ENCODE data around the gene DELE1. TPM values are rescaled to one million over a fixed set of nuclear protein-coding genes. Genes with fewer than 3 reads are reported as not detected.

The DELE1 gene
- total RNA-seq, 1 donor from 2014 or later = 93.5 TPM

GRCh38 chr5:141929398-141930058 is 5.9 kb downstream of the DELE1 start:
- Mint-ChIP-seq H3K27ac (ENCODE audit: unreplicated experiment) (no peak overlapping the region), H3K4me1 (peaks cover 14% of the 10 kb centered on the region), H3K27me3 (ENCODE audit: low read depth) (no peaks in the 10 kb centered on the region), H3K9me3 (no peaks in the 10 kb centered on the region), H3K36me3 (ENCODE audit: low read depth) (peaks cover 10% of the 10 kb centered on the region), H3K4me3 (no peak overlapping the region)
- no peak for DNase-seq (ENCODE audit: low read depth, low spot score)
- TF ChIP-seq, protein P1, sequence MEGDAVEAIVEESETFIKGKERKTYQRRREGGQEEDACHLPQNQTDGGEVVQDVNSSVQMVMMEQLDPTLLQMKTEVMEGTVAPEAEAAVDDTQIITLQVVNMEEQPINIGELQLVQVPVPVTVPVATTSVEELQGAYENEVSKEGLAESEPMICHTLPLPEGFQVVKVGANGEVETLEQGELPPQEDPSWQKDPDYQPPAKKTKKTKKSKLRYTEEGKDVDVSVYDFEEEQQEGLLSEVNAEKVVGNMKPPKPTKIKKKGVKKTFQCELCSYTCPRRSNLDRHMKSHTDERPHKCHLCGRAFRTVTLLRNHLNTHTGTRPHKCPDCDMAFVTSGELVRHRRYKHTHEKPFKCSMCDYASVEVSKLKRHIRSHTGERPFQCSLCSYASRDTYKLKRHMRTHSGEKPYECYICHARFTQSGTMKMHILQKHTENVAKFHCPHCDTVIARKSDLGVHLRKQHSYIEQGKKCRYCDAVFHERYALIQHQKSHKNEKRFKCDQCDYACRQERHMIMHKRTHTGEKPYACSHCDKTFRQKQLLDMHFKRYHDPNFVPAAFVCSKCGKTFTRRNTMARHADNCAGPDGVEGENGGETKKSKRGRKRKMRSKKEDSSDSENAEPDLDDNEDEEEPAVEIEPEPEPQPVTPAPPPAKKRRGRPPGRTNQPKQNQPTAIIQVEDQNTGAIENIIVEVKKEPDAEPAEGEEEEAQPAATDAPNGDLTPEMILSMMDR (conservative IDR thresholded peaks at IDR 0.05) = no peak

DNA sequence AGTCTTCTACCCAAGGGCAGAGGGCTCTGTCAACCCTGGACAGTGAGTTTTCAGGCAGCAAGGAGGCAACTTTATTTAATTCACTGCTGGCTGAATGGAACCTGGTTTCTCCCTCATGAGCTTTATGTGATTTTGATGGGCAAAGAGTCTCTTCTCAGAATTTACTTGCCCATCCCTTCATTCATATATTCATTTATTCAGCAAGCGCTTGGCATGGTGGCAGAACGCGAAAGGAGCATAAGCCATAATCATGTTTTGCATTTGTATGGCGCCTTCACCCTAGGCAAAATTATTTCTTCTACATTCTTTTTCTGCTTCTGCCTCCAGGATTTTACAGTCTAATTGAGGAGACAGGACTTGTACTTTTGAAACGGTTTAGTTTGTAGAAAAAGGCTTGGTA is 8.0 kb downstream of the DELE1 start:
- Mint-ChIP-seq H3K9me3 (no peaks in the 10 kb centered on the region), H3K4me1 (peaks cover 3% of the 10 kb centered on the region), H3K27me3 (ENCODE audit: low read depth) (no peaks in the 10 kb centered on the region), H3K36me3 (ENCODE audit: low read depth) (peaks cover 9% of the 10 kb centered on the region), H3K4me3 (no peak overlapping the region), H3K27ac (ENCODE audit: unreplicated experiment) (no peak overlapping the region)
- TF ChIP-seq, protein P1 (conservative IDR thresholded peaks at IDR 0.05) = no peak
- no peak for DNase-seq (ENCODE audit: low read depth, low spot score)

DNA sequence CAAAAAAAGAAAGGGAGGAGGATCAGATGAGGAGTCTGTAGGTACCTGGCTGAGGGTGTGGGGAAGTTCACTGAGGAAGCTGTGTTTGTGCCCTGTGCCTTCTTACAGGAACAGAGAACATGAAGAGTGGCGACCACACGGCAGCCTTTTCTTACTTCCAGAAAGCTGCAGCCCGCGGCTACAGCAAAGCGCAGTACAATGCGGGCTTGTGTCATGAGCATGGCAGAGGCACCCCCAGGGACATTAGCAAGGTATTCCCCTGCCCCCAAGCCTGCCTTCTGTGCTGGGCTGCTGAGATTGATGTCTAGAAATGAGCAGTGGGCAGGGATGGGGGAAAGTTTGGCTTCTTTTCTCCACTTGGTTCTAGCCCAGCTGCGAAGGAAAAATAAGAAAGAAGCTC is 9.5 kb downstream of the DELE1 start:
- H3K27me3 Mint-ChIP-seq (ENCODE audit: low read depth) = no peaks in the 10 kb centered on the region
- H3K4me3 Mint-ChIP-seq = no peak overlapping the region
- no peak overlapping the region for H3K27ac Mint-ChIP-seq (ENCODE audit: unreplicated experiment)
- peaks cover 9% of the 10 kb centered on the region for H3K36me3 Mint-ChIP-seq (ENCODE audit: low read depth)
- TF ChIP-seq, protein P1 (conservative IDR thresholded peaks at IDR 0.05) = no peak
- H3K4me1 Mint-ChIP-seq = no peaks in the 10 kb centered on the region
- H3K9me3 Mint-ChIP-seq = no peaks in the 10 kb centered on the region
- DNase-seq (ENCODE audit: low read depth, low spot score) = no peak

GRCh38 chr5:141934099-141934844 is 10.6 kb downstream of the DELE1 start:
- no peaks in the 10 kb centered on the region for H3K27me3 Mint-ChIP-seq (ENCODE audit: low read depth)
- H3K36me3 Mint-ChIP-seq (ENCODE audit: low read depth) = peaks cover 9% of the 10 kb centered on the region
- H3K4me1 Mint-ChIP-seq = no peaks in the 10 kb centered on the region
- TF ChIP-seq, protein P1 (conservative IDR thresholded peaks at IDR 0.05) = no peak
- no peaks in the 10 kb centered on the region for H3K9me3 Mint-ChIP-seq
- no peak overlapping the region for H3K27ac Mint-ChIP-seq (ENCODE audit: unreplicated experiment)
- no peak overlapping the region for H3K4me3 Mint-ChIP-seq
- DNase-seq (ENCODE audit: low read depth, low spot score) = no peak

GRCh38 chr5:141935538-141935937 is 11.9 kb downstream of the DELE1 start:
- TF ChIP-seq, protein P1 (conservative IDR thresholded peaks at IDR 0.05) = no peak
- Mint-ChIP-seq H3K36me3 (ENCODE audit: low read depth) (peaks cover 13% of the 10 kb centered on the region), H3K27me3 (ENCODE audit: low read depth) (no peaks in the 10 kb centered on the region), H3K4me3 (no peak overlapping the region), H3K4me1 (no peaks in the 10 kb centered on the region), H3K27ac (ENCODE audit: unreplicated experiment) (no peak overlapping the region), H3K9me3 (no peaks in the 10 kb centered on the region)
- DNase-seq (ENCODE audit: low read depth, low spot score) = no peak
